ENCODE results near the gene PAPLN.

The PAPLN gene

DNA sequence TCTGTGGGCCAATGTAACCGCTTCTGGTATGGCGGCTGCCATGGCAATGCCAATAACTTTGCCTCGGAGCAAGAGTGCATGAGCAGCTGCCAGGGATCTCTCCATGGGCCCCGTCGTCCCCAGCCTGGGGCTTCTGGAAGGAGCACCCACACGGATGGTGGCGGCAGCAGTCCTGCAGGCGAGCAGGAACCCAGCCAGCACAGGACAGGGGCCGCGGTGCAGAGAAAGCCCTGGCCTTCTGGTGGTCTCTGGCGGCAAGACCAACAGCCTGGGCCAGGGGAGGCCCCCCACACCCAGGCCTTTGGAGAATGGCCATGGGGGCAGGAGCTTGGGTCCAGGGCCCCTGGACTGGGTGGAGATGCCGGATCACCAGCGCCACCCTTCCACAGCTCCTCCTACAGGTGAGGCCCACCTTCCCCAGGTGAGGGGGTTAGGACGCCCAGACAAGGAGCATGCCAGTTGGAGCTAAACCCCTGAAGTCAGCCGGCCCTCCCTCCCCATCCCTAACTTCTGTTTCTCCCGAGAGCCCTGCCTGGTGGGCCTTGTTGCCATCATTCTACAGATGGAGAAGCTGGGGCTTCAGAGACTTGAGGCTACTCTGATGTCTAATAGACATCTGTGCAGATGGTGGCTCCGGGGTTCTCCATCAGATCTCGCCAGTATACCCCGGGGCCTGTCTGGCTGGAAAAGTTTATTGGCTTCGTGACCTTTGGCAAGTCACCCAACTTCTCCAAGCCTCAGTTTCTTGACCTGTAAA lies 25.3 kb downstream of the PAPLN start:
- DNase-seq: no peak

DNA sequence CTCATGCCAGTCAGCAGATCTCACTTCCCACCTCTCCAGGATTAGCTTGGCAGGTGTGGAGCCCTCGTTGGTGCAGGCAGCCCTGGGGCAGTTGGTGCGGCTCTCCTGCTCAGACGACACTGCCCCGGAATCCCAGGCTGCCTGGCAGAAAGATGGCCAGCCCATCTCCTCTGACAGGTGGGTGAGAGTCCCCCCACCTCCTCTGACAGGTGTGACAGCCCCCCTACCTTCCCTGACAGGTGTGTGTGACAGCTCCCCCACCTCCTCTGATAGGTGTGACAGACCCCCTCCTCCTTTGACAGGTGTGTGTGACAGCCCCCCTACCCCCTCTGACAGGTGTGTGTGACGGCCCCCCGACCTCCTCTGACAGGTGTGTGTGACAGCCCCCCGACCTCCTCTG lies 26.3 kb downstream of the PAPLN start:
- DNase-seq: no peak

DNA sequence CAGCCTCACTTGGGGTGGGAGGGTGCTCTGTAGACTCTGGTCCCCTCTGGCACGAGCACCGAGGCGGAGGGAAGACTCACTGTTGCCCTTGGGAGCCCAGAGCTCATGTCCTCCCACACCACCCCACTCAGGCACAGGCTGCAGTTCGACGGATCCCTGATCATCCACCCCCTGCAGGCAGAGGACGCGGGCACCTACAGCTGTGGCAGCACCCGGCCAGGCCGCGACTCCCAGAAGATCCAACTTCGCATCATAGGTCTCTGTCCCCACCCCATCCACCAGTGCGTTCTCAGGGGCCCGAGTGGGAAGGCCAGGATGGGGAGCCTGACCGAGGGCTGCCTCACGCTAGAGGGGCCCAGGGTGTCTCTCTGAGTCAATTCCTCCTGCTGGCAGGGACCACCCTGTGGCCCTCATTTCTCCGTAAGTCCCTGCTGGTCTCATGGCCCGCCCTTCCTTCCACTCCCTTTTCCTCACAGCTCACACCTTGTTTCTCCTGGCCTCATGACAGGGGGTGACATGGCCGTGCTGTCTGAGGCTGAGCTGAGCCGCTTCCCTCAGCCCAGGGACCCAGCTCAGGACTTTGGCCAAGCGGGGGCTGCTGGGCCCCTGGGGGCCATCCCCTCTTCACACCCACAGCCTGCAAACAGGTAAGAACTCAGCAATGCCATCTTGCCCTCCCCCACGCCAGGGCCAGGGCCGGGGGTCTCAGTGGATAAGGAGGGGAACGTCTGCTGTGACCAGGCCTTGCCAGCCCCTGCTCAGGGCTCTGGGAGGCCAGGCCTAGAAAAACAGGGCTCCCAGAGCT lies 27.0 kb downstream of the PAPLN start:
- no peak for DNase-seq

DNA sequence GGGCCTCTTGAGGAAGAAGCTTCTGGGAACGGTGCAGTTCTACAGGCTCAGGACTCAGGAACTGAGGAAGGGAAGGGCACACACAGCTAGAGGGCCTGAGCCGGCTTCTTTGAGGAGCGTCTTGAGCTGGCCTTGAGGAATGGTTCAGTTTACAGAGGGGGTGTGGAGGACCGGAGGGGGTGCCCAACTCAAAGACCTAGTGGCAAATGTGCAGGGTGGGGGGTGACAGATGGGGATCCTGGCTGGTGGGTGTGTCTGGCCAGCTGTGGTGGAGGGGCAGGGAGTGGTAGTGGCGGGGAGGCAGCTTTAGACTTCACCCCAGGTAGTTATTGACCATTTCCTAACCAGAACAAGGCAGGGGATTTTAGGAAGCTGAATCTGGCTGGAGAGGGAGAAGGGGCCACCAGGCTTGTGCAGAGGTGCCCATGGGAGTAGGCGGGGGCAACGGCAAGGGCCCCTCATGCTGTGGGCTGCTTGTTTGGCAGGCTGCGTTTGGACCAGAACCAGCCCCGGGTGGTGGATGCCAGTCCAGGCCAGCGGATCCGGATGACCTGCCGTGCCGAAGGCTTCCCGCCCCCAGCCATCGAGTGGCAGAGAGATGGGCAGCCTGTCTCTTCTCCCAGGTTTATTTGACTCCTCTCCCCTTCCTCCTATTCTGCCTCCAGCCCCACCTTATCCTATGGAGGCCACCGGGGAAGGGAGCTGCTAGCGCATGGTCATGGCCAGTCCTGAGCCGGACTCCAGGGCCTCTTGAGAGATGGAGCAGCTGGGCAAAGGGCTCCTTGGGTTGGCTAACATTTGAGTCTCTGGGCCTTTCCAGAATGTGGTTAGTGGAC lies 27.8 kb downstream of the PAPLN start:
- DNase-seq: no peak

DNA sequence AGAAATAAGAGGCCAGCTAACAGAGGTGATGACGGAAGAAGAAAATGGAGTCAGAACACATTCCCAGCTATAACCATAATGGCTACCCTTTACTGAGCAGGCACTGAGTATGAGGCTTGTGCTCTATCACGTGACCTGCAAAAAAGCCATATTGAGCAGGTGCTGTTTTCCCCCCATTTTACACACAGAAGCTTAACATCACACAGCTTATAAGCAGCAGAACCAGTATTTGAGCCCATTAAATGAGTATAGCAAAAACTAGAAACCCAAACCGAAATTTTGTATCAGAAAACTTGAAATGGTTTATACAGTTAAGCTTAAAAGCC lies 28.4 kb downstream of the PAPLN start:
- DNase-seq: no peak

DNA sequence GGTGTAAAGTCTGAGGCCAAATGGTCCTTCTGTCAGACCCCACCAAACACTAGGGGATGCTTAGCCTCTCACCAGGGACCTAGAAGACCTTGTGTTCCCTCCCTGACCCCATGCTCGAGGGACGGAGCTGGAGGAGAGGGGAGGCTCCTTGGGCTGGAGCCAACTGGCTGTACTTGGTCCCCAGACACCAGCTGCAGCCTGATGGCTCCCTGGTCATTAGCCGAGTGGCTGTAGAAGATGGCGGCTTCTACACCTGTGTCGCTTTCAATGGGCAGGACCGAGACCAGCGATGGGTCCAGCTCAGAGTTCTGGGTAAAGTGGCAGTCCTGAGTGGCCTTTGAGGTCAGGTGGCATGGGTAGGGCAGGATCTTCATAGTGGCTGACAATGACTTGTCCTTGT lies 29.0 kb downstream of the PAPLN start:
- DNase-seq: no peak

DNA sequence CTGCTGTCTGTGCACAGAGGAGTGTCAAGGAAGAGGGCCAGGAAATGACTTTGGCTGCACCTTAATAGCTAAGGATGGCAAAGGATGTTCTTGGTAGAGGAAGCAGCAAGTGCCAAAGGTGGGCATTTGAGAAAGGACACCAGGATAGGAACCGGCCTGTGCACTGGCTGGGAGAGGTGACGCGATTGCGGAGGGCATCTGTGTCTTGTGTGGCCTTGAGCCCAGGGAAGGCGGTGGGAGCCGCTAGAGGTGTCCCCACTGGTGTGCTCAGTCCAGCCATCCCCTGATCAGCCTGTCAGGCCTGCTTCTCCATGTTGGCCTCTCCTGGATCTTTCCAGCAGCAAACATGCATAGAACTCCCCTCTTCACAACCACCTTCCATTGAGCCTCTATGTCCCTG lies 30.2 kb downstream of the PAPLN start:
- DNase-seq: no peak

DNA sequence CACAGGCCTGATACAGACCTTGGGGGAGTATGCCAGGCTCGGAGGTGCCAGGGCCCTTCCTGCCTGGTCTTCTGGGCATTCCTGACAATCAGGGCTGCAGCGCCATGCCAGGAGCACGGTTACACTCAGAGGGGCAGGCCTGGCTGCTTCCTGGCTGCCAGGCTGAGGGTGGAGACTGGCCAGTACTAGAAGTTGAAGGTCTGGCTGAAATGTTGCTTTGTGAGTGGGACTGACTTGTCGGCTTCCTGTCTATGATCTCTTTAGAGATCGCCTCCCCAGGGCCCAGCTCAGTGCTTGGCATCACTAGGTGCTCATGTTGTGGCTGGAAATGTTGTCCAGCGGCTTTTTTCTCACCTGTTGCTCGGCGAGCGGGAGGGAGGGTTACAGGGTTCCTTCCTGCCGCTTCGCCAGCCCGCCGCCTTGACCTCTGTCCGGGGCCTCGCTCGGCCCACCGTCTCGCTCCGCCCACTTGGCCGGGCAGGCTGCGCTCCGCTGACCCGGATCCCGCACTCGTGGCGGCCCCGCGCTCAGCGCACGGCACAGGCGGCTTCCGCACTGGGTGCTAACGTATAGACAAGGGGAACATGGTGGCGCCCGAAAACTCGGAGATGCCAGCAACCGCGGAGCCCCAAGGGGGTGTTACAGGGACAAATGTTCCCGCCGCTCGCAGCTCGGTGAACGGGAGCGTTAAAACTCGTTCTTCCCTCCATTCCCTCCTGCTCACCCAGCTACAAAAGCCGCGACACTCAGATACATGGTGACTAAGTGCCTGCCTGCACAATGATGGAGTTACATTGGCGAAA lies 32.6 kb downstream of the PAPLN start:
- peak; percentile 13 for DNase-seq

DNA sequence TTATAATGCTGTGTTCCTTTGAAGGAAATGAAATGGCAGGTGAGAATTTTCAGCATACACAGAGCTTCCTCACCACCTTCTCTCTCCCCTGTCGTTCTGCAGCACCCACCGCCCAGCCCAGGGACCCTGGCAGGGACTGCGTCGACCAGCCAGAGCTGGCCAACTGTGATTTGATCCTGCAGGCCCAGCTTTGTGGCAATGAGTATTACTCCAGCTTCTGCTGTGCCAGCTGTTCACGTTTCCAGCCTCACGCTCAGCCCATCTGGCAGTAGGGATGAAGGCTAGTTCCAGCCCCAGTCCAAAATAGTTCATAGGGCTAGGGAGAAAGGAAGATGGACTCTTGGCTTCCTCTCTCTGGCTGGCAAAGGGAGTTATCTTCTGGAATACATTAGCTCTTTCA lies 35.1 kb downstream of the PAPLN start:
- DNase-seq: no peak

DNA sequence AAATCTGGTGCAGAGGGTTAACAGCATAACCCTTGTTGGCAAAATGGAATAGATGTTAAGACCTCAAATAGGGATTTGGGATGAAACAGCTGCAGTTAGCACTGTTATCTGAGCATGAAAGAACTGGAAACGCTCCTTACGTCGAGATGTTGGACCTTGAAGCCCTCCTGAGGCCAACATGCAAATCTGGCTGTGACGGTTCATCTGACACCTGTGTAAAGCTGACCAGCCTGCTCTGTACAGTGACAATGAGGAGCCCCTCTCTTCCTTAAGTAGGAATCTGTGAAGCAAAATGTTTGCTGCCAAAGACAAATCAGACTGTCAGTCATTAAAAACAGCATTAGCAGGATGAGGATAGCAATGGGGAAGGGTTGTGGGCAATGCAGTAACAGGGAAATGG lies 36.5 kb downstream of the PAPLN start:
- no peak for DNase-seq

DNA sequence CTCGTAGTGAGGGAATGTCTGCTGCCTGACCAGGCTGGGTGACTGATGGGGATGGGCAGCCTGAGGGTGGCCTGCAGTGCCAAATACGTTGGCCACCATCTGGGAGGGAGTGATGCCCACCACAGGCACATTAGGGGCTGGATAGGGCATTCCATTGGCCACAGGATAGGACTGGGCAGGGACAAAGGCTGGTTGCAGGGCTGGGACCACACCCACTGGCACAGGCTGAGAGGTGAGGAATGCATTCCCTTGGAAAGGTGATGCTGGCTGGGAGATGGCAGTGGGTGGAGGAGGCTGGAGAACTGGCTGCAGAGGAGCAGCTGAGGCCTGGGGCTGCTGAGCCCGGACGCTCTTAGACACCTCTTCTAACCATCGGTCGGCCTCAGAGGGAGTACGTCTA lies 39.5 kb downstream of the PAPLN start:
- DNase-seq: no peak

DNA sequence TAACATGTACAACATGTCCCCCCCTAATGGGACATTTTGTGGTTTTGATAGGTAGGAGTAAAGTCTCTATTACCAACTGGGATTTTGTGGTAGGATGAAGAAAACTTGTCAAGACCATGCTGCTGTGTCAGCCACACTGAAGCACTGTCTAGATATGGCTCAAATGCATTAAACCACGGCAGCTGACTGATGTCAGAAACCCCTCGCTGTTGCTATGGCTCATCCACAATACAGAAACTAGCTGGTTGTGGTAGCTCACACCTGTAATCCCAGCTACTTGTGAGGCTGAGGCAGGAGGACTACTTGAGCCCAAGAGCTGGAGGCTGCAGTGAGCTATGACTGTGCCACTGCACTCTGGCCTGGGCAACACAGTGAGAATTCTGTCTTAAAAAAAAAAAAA lies 40.1 kb downstream of the PAPLN start:
- no peak for DNase-seq

DNA sequence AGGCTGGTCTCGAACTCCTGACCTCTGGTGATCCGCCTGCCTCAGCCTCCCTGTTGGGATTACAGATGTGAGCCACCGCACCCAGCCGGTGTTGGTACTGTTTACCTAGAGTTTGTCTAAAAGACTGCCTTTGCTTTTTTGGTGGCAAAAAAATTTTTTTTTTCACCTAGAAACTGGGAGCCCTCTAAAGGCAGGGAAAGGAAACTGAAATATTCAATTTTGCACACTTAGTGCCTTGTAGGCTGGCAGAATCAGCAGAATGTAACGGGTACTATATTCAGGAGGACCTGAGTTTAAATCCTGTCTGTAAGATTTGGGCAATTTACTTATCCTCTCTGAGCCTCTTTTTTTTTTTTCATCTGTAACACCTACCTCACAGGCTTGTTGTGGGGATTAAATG lies 43.6 kb downstream of the PAPLN start:
- no peak for DNase-seq

DNA sequence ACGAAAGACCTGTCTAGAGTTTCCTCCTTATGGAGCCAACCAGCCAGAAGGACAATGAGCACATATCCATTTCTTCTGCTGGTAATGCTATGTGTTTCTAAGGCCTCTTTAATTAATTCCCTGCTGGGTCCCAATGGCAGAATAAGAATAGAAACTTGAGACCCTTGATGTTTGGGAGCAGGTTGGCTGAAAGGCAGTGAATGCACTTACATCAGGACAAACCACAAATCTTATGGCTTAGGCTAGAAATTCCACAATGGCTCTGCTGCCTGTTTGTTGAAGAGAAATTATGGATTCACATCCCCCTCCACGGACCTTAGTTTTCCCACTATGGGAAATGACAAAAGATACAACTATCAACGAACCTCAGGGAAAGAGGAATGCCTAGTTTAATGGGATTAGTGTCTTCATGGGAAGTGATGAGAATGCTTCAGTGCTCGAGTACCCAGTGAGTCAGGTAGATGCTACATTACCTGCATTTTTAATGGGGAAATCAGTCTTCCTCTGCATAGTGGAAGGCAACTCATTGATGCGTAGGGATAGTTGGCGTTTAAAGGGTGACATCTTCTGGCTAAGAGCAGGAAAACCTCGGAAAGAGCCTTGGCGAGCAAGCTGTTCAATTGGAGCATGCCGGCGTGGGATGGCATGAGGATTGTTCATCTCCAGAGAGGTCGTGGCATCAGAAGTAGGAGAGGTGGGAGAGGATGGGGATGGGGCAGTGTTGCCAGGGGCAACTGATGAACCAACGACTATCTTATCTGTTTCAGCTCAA lies 46.5 kb downstream of the PAPLN start:
- no peak for DNase-seq

DNA sequence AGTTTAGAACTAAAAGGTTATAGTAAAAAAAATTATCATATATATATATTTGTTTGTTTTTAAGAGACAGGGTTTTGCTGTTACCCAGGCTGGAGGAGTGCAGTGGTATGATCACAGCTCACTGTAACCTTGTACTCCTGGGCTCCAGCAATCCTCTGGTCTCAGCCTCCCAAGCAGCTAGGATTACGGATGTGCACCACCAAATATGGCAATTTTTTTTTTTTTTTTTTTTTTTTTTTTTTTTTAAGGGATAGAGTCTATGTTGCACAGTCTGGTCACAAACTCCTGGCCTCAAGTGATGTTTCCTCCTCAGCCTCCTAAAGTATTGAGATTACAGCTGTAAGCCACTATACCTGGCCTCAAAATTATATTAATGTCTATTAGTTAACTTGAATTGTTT lies 48.7 kb downstream of the PAPLN start:
- no peak for DNase-seq

DNA sequence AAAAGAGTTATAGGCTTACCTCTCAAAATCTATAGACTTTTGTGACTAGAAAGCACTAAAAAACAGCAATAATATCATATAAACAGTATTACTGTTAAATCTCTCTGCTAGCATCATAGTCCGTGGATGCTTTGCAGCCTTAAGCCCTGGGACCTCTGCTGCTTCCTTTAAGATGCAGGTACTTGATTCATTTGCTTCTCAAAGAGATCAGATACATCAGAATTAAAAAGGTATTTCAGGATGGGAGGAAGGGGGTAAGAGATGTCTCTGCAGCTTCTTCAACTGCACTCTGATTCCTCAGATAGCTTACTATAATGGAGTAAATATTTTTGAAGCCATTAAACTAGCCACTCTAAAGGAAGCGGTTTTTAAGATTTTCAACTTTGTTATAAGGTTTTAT lies 49.3 kb downstream of the PAPLN start:
- no peak for DNase-seq

DNA sequence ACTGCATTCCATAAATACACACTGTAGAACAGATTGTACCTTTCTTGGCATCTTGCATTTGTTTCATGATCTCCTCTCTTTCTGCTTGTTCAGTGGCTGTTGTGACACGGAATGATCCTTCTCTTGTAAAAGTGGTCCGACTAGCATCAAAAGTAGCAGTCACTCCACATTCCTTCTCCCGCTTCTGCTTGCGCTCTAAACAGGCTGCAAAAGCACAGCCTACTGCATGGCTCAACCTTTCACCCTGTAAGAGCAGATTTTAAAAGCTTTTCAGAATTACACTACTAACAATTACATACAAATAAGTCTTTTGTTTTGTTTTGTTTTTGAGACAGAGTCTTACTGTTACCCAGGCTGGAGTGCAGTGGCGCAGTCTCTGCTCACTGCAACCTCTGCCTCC lies 49.8 kb downstream of the PAPLN start:
- no peak for DNase-seq

DNA sequence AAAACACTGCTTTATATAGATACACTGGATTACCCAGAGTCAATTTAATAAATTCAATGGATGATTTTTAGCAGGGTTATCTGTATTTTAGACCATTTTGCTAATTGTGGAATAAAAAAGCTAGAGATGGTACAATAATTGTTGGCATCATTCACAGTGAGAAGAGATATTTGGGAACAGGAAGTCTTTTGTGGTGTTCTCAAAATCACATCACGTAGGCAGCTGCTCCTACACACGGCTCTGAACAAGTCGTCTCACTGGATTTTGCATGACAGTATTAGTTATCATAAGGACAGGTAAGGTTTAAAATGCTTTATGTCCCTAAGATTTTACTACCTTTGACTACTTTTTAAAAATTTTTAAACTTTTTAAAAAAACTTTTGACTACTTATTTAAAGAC lies 52.0 kb downstream of the PAPLN start:
- DNase-seq: no peak

DNA sequence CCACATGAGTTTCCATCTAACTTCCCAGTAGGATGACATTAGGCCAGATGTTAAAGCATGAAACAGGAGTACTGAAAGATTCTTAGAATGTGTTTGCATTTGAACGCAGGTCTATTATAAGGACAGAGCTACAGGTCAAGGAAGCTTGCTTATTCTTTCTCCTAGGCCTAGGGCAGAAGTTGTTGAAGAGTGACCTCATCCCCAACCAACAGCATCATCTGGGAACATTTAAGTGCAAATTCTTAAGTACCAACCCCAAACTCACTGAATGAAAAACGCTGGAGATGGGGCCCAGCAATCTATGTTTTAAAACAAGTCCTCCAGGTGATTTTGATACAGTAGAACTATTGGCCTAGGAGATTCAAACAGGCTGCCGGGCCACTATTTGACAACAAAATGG lies 52.4 kb downstream of the PAPLN start:
- DNase-seq: no peak

DNA sequence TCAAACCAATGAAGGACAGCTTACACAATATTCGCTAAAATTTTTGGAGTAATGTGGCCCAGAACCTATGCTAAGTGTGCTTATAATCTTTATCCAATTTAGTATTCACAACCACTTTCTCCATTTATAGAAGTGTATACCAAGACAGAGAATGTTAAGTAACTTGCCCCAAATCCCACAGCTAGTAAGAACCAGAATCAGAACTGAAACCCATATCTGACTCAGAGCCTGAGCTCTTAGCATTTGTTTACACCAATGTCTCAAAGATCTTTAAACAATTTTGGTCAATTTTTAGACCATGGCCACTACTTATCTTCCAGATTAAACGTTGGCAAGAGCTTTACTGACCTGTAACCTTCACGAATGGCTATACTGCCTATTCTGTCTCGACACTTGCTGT lies 53.0 kb downstream of the PAPLN start:
- DNase-seq: no peak

DNA sequence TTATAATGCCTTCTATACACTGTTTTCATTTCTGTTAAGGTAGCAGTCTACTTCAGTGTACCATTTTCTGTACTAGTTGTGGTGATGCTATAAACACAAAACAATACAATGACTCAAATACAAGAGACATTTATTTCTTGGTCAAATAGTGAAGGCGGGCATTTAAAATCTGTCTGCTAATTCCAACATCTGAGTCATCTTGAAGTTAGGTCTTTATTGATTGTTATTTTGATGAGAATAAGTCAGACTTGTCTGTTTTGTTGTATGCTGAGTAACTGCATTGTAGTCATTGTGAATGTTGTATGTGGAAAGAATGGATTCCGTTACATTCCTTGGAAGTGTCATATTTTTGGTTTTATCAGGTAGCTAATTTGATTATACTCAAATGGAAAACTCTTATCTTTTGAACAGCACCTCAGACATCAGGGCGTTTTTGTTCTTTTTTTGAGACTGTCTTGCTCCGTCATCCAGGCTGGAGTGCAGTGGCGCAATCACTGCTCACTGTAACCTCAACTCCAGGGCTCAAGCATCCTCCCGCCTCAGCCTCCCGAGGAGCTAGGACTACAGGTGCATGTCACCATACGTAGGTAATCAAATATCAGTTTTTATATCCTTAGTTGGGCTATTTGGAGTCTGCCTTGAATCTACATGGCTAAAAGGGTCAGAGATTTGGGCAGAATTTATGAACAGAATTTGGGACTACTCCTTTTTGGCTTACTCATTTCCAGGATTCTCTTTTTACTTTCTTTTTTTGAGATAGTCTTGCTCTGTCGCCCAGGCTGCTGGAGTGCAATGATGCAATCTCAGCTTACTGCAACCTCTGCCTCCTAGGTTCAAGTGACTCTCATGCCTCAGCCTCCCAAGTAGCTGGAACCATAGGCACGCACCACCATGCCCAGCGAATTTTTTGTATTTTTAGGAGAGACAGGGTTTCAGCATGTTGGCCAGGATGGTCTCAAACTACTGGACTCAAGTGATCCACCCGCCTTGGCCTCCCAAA lies 56.8 kb downstream of the PAPLN start:
- no peak for DNase-seq

Measured in CD4-positive, alpha-beta T cell treated with Interferon gamma for 1 hour (primary cell).